ENCODE results near the gene CACNG3. TPM values are rescaled to one million over a fixed set of nuclear protein-coding genes. Genes with fewer than 3 reads are reported as not detected.
A peak's percentile ranks its signal among the peaks of the same experiment; 100 is the strongest.

CACNG3 gene
- total and polyA plus RNA-seq, 2 of the 13 experiments (the other 11 are each of a cell fraction or from before 2014, with no cell fraction given) = not detected

- no peaks in the 10 kb centered on the region for H3K36me3 ChIP-seq (replicated peaks in 1 of 2; ENCODE audit: control insufficient read depth in 1 of 2, insufficient read depth in 2 of 2, low read length in 2 of 2)
- DNase-seq (ENCODE audit: low spot score) (no peak), FAIRE-seq (no peak), ATAC-seq (no peak)
- H3K27me3 ChIP-seq (ENCODE audit: control insufficient read depth in 1 of 2, insufficient read depth in 2 of 2, low read length in 2 of 2) = no peaks in the 10 kb centered on the region
- H3K79me2 ChIP-seq (ENCODE audit: insufficient read depth, low read length) = no peaks in the 10 kb centered on the region
- H3K4me1 ChIP-seq (ENCODE audit: insufficient read depth, low read length) = no peaks in the 10 kb centered on the region
- intact Hi-C loops (cut with micrococcal nuclease; ENCODE audit: unreplicated experiment) (no loop called here), in situ Hi-C loops (cut with HindIII; ENCODE audit: extremely low pct_ligation_motif_present, low pct_unique_long_range_greater_than_20kb) (no loop called here)
- H3K27ac ChIP-seq (ENCODE audit: extremely low read length, insufficient read depth, low read length) = no peak overlapping the region
- POLR2A ChIA-PET = no interaction called here
- no peaks in the 10 kb centered on the region for H3K9me3 ChIP-seq (ENCODE audit: low read length)
- H3K4me3 ChIP-seq (replicated peaks in 1 of 3; ENCODE audit: insufficient read depth in 1 of 3, low read depth in 2 of 3, low read length in 3 of 3) = no peak overlapping the region
- TF ChIP-seq TRIM22 (IDR thresholded peaks at IDR 0.05) = no peak
- no peak for TF ChIP-seq SAFB2 (CRISPR knock-in tag; IDR thresholded peaks at IDR 0.05; ENCODE audit: borderline replicate concordance, low read depth)
- H4K20me1 ChIP-seq (ENCODE audit: insufficient read depth, low read length) = no peaks in the 10 kb centered on the region
- 5% methylated on average over 3 of the region's 3 CpGs for WGBS (ENCODE audit: low lambda C conversion rate)
- BruUV-seq (replicated peaks) = no TSS peak
- H3K9ac ChIP-seq (ENCODE audit: insufficient read depth, low read depth, low read length) = no peak overlapping the region
- CTCF ChIA-PET (ENCODE audit: low intra/inter-chr PET ratio, low total read pairs) = no interaction called here
- H3K4me2 ChIP-seq (ENCODE audit: low read depth, low read length) = no peak overlapping the region
- no peak overlapping the region for H2AFZ ChIP-seq (ENCODE audit: low read length)
Observed at GRCh38 chr16:24332178-24332577, 76.0 kb downstream of the CACNG3 start.

DNA sequence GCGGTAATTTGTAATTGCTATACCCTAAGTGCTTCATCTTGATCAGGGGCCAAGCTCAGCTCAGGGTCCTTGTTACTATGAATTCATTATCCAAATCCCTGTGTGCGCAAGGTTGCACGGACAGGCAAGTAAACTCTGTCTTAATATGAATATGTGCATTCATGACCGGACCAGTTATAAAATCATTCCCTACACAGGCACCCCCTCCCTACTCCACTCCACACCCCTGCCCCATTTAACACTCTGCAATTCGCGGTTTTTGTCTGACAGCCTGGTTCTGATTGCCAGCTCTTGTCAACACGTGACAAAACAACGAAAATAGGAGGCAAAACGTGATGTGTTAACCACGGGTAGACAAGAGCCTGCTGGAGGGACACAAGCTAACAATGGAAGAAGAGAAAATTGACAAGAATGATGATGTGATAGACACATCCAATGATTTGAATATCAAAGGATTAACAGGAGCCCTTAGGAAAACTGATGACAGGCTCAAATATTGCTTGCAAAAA, 76.5 kb downstream of the CACNG3 start:
- no peak overlapping the region for H3K27ac ChIP-seq (ENCODE audit: extremely low read length, insufficient read depth, low read length)
- H3K4me1 ChIP-seq (ENCODE audit: insufficient read depth, low read length) = no peaks in the 10 kb centered on the region
- TF ChIP-seq MAFF (IDR thresholded peaks at IDR 0.05; ENCODE audit: low read depth, low read length) (0 out of 2 replicates have a peak, but pooled peaks have one; percentile 13), MNT (IDR thresholded peaks at IDR 0.05) (peak; percentile 51), MAFK (conservative IDR thresholded peaks at IDR 0.05 in 1 of 2, IDR thresholded peaks at IDR 0.05 in 1 of 2; ENCODE audit: low read length in 2 of 2) (peak in 1 of 2 experiments; percentile 30; a peak in 1 of 4 replicates), TBL1XR1 (IDR thresholded peaks at IDR 0.05; ENCODE audit: borderline replicate concordance, low read length, partially characterized antibody) (no peak)
- TF ChIP-seq, protein P1, sequence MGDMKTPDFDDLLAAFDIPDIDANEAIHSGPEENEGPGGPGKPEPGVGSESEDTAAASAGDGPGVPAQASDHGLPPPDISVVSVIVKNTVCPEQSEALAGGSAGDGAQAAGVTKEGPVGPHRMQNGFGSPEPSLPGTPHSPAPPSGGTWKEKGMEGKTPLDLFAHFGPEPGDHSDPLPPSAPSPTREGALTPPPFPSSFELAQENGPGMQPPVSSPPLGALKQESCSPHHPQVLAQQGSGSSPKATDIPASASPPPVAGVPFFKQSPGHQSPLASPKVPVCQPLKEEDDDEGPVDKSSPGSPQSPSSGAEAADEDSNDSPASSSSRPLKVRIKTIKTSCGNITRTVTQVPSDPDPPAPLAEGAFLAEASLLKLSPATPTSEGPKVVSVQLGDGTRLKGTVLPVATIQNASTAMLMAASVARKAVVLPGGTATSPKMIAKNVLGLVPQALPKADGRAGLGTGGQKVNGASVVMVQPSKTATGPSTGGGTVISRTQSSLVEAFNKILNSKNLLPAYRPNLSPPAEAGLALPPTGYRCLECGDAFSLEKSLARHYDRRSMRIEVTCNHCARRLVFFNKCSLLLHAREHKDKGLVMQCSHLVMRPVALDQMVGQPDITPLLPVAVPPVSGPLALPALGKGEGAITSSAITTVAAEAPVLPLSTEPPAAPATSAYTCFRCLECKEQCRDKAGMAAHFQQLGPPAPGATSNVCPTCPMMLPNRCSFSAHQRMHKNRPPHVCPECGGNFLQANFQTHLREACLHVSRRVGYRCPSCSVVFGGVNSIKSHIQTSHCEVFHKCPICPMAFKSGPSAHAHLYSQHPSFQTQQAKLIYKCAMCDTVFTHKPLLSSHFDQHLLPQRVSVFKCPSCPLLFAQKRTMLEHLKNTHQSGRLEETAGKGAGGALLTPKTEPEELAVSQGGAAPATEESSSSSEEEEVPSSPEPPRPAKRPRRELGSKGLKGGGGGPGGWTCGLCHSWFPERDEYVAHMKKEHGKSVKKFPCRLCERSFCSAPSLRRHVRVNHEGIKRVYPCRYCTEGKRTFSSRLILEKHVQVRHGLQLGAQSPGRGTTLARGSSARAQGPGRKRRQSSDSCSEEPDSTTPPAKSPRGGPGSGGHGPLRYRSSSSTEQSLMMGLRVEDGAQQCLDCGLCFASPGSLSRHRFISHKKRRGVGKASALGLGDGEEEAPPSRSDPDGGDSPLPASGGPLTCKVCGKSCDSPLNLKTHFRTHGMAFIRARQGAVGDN (CRISPR knock-in tag; IDR thresholded peaks at IDR 0.05) = no peak
- H3K4me3 ChIP-seq (replicated peaks in 1 of 3; ENCODE audit: insufficient read depth in 1 of 3, low read depth in 2 of 3, low read length in 3 of 3) = no peak overlapping the region
- no peaks in the 10 kb centered on the region for H3K79me2 ChIP-seq (ENCODE audit: insufficient read depth, low read length)
- H3K27me3 ChIP-seq (ENCODE audit: control insufficient read depth in 1 of 2, insufficient read depth in 2 of 2, low read length in 2 of 2) = no peaks in the 10 kb centered on the region
- FAIRE-seq (no peak), DNase-seq (ENCODE audit: low spot score) (no peak), ATAC-seq (no peak)
- intact Hi-C loops (cut with micrococcal nuclease; ENCODE audit: unreplicated experiment) (no loop called here), in situ Hi-C loops (cut with HindIII; ENCODE audit: extremely low pct_ligation_motif_present, low pct_unique_long_range_greater_than_20kb) (no loop called here)
- POLR2A ChIA-PET = no interaction called here
- no peaks in the 10 kb centered on the region for H3K9me3 ChIP-seq (ENCODE audit: low read length)
- H3K4me2 ChIP-seq (ENCODE audit: low read depth, low read length) = no peak overlapping the region
- 18% methylated on average over 10 of the region's 10 CpGs for WGBS (ENCODE audit: low lambda C conversion rate)
- H2AFZ ChIP-seq (ENCODE audit: low read length) = no peak overlapping the region
- H4K20me1 ChIP-seq (ENCODE audit: insufficient read depth, low read length) = no peaks in the 10 kb centered on the region
- BruUV-seq (replicated peaks) = no TSS peak
- H3K9ac ChIP-seq (ENCODE audit: insufficient read depth, low read depth, low read length) = no peak overlapping the region
- H3K36me3 ChIP-seq (replicated peaks in 1 of 2; ENCODE audit: control insufficient read depth in 1 of 2, insufficient read depth in 2 of 2, low read length in 2 of 2) = no peaks in the 10 kb centered on the region
- CTCF ChIA-PET (ENCODE audit: low intra/inter-chr PET ratio, low total read pairs) = no interaction called here
